BJ (cell line): ENCODE data around the gene ANKRD34B. TPM values are rescaled to one million over a fixed set of nuclear protein-coding genes. Genes with fewer than 3 reads are reported as not detected.

ENCODE experiments used
- CTCF ChIA-PET: fragments of 350-600 bp; formaldehyde crosslinking; extraction: SDS; loops from one replicate; lab custom pipeline; 2021; ENCODE audit warnings: antibody characterized with exemption, inconsistent platforms; lab: Yijun Ruan, JAX
- POLR2A ChIA-PET: fragments of 300-600 bp; sonication (Branson Sonifier 250); formaldehyde crosslinking; extraction: SDS; loops from one replicate; lab custom pipeline; 2021; ENCODE audit warnings: antibody characterized with exemption; lab: Charles Lee
- DNase-seq: peaks from one replicate; pipeline ENCODE4 v3.0.0-alpha.2; 2011; ENCODE audit warnings: low read depth
- H3K27me3 ChIP-seq: 2 replicates; pipeline ENCODE4 v1.6.0; 2011; ENCODE audit warnings: low read length; ENCODE audit not compliant: control insufficient read depth, insufficient read depth
- H3K36me3 ChIP-seq: 2 replicates; pipeline ENCODE4 v1.5.1; 2011; ENCODE audit warnings: low read length; ENCODE audit not compliant: control insufficient read depth, insufficient read depth
- H3K4me3 ChIP-seq: 2 replicates; pipeline ENCODE4 v1.5.1; 2011; ENCODE audit warnings: low read depth, mild to moderate bottlenecking, control low read depth, low read length
- CTCF ChIP-seq: IDR thresholded peaks from 2 replicates; pipeline ENCODE4 v1.5.1; 2011; ENCODE audit warnings: low read depth, mild to moderate bottlenecking, control low read depth, inconsistent platforms, low read length, moderate library complexity; ENCODE audit not compliant: insufficient read depth
- polyA plus RNA-seq: library from polyadenylated mRNA; depleted of rRNA; stranded (reverse); fragments of >200 nt; gene quantifications from 2 replicates; pipeline ENCODE4 v1.2.3, GENCODE V29; 2011

The ANKRD34B gene
- polyA plus RNA-seq, 1 experiment = not detected

- no peak for TF ChIP-seq CTCF
- ChIA-PET POLR2A (no interaction called here), CTCF (interaction anchor here (0.6 kb wide), 1 partner anchor 1525 kb away, joined by 3 read pairs; no protein-coding TSS in a partner anchor)
- Histone ChIP-seq H3K36me3 (no peaks in the 10 kb centered on the region), H3K4me3 (no peak overlapping the region), H3K27me3 (no peaks in the 10 kb centered on the region)
- no peak for DNase-seq
These were observed 24.7 kb upstream of the ANKRD34B start for GRCh38 chr5:80594810-80595209.

- Histone ChIP-seq H3K27me3 (no peaks in the 10 kb centered on the region), H3K36me3 (no peaks in the 10 kb centered on the region), H3K4me3 (no peak overlapping the region)
- no peak for TF ChIP-seq CTCF
- POLR2A ChIA-PET = no interaction called here
- no peak for DNase-seq
- CTCF ChIA-PET = interaction anchor here (0.7 to 1.0 kb wide), 2 partner anchors 10 to 327 kb away, joined by 3 read pairs; no protein-coding TSS in a partner anchor
These were observed 22.7 kb upstream of the ANKRD34B start for GRCh38 chr5:80592761-80593160.

- Histone ChIP-seq H3K36me3 (no peaks in the 10 kb centered on the region), H3K4me3 (no peak overlapping the region), H3K27me3 (no peaks in the 10 kb centered on the region)
- CTCF ChIA-PET = interaction anchor here (0.6 kb wide), 1 partner anchor 19 kb away, joined by 3 read pairs; no protein-coding TSS in a partner anchor
- no peak for DNase-seq
- POLR2A ChIA-PET = no interaction called here
- TF ChIP-seq CTCF = no peak
These were observed 22.0 kb upstream of the ANKRD34B start for GRCh38 chr5:80592105-80592504.

- Histone ChIP-seq H3K27me3 (no peaks in the 10 kb centered on the region), H3K36me3 (no peaks in the 10 kb centered on the region), H3K4me3 (no peak overlapping the region)
- CTCF ChIA-PET = interaction anchor here (0.6 kb wide), 1 partner anchor 20 kb away, joined by 3 read pairs; no protein-coding TSS in a partner anchor
- no peak for TF ChIP-seq CTCF
- DNase-seq = no peak
- POLR2A ChIA-PET = no interaction called here
These were observed 21.3 kb upstream of the ANKRD34B start for GRCh38 chr5:80591352-80591751.

- no peaks in the 10 kb centered on the region for H3K27me3 ChIP-seq
- DNase-seq = no peak
- TF ChIP-seq CTCF = no peak
- no peak overlapping the region for H3K4me3 ChIP-seq
- H3K36me3 ChIP-seq = no peaks in the 10 kb centered on the region
- POLR2A ChIA-PET = no interaction called here
- CTCF ChIA-PET = no interaction called here
These were observed 20.7 kb upstream of the ANKRD34B start for GRCh38 chr5:80590766-80591165.
